ENCODE measurements around the gene ZNF768. TPM values are rescaled to one million over a fixed set of nuclear protein-coding genes. Genes with fewer than 3 reads are reported as not detected.

ZNF768 gene
- total RNA-seq, 3 donors from 2014 or later: 53.9 to 70.1 (median 65.9) TPM

GRCh38 chr16:30488764-30489605 is 37.4 kb downstream of the ZNF768 start:
- intact Hi-C loops (cut with DNase I, micrococcal nuclease): no loop called here
- DNase-seq: no peak
- no peak for ATAC-seq
- Histone ChIP-seq H3K9me3 (no peaks in the 10 kb centered on the region), H3K4me3 (no peak overlapping the region), H3K4me1 (ENCODE audit: low read depth) (no peaks in the 10 kb centered on the region), H3K36me3 (ENCODE audit: low read depth) (no peaks in the 10 kb centered on the region)
- no peak for TF ChIP-seq CTCF (IDR thresholded peaks at IDR 0.05)

GRCh38 chr16:30485818-30486436 is 40.4 kb downstream of the ZNF768 start:
- Histone ChIP-seq H3K4me3 (no peak overlapping the region), H3K36me3 (ENCODE audit: low read depth) (no peaks in the 10 kb centered on the region), H3K9me3 (no peaks in the 10 kb centered on the region), H3K4me1 (ENCODE audit: low read depth) (no peaks in the 10 kb centered on the region)
- no peak for ATAC-seq
- intact Hi-C loops (cut with DNase I, micrococcal nuclease): no loop called here
- DNase-seq: no peak
- no peak for TF ChIP-seq CTCF (IDR thresholded peaks at IDR 0.05)

- H3K36me3 ChIP-seq (ENCODE audit: low read depth): no peaks in the 10 kb centered on the region
- H3K9me3 ChIP-seq: no peaks in the 10 kb centered on the region
- no peaks in the 10 kb centered on the region for H3K4me1 ChIP-seq (ENCODE audit: low read depth)
- no peak for DNase-seq
- TF ChIP-seq CTCF (IDR thresholded peaks at IDR 0.05): no peak
- no peak overlapping the region for H3K4me3 ChIP-seq
- ATAC-seq: no peak
- intact Hi-C loops (cut with DNase I, micrococcal nuclease): no loop called here
Observed at GRCh38 chr16:30484887-30485286, 41.5 kb downstream of the ZNF768 start.

- no peaks in the 10 kb centered on the region for H3K4me1 ChIP-seq (ENCODE audit: low read depth)
- no peak for TF ChIP-seq CTCF (IDR thresholded peaks at IDR 0.05)
Observed at GRCh38 chr16:30482366-30482765, 44.0 kb downstream of the ZNF768 start.

GRCh38 chr16:30481381-30481780 is 45.0 kb downstream of the ZNF768 start:
- DNase-seq (no peak), ATAC-seq (no peak)
- no peak overlapping the region for H3K4me3 ChIP-seq
- no peaks in the 10 kb centered on the region for H3K36me3 ChIP-seq (ENCODE audit: low read depth)
- H3K4me1 ChIP-seq (ENCODE audit: low read depth): no peaks in the 10 kb centered on the region
- TF ChIP-seq CTCF (IDR thresholded peaks at IDR 0.05): no peak
- intact Hi-C loops (cut with DNase I, micrococcal nuclease): no loop called here
- H3K9me3 ChIP-seq: no peaks in the 10 kb centered on the region

More at GRCh38 chr16:30482366-30482765, 44.0 kb downstream of the ZNF768 start:
- ATAC-seq: no peak
- Histone ChIP-seq H3K9me3 (no peaks in the 10 kb centered on the region), H3K4me3 (no peak overlapping the region), H3K36me3 (ENCODE audit: low read depth) (no peaks in the 10 kb centered on the region)
- DNase-seq: no peak
- intact Hi-C loops (cut with DNase I, micrococcal nuclease): no loop called here
